Liver (tissue), 9 donors: ENCODE data around the gene CST9. TPM values are rescaled to one million over a fixed set of nuclear protein-coding genes. Genes with fewer than 3 reads are reported as not detected.

Source experiments
- DNase-seq: peaks from one replicate; pipeline ENCODE4 v3.0.0-alpha.2; 2017; ENCODE audit warnings: low spot score
- H3K27ac ChIP-seq, 2 donors: one replicate each; pipeline ENCODE4 v1.7.0; 2013; ENCODE audit warnings: inconsistent platforms in 2 of 2, low read length in 2 of 2, control low read depth in 1 of 2, low read depth in 1 of 2, mild to moderate bottlenecking in 1 of 2
- H3K27me3 ChIP-seq, 4 donors: one replicate each; pipeline versions ENCODE4 v1.6.1 to v1.7.0; 2013; ENCODE audit warnings: low read length in 3 of 4, inconsistent platforms in 1 of 4, mild to moderate bottlenecking in 1 of 4, moderate library complexity in 1 of 4; ENCODE audit not compliant: control insufficient read depth in 4 of 4, insufficient read depth in 4 of 4
- H3K36me3 ChIP-seq, 4 donors: one replicate each; pipeline versions ENCODE4 v1.6.1 to v1.7.0; 2013; ENCODE audit warnings: low read length in 3 of 4, mild to moderate bottlenecking in 3 of 4, low read depth in 1 of 4, moderate library complexity in 1 of 4; ENCODE audit not compliant: control insufficient read depth in 4 of 4, insufficient read depth in 3 of 4
- H3K4me1 ChIP-seq, 4 donors: one replicate each; pipeline versions ENCODE4 v1.6.1 to v1.7.0; 2013; ENCODE audit warnings: low read length in 3 of 4, mild to moderate bottlenecking in 3 of 4, moderate library complexity in 1 of 4; ENCODE audit not compliant: control insufficient read depth in 4 of 4, insufficient read depth in 4 of 4
- H3K4me3 ChIP-seq, 3 donors: one replicate each; pipeline versions ENCODE4 v1.6.1 to v1.7.0; 2013; ENCODE audit warnings: low read length in 3 of 3, control low read depth in 1 of 3, low read depth in 1 of 3, mild to moderate bottlenecking in 1 of 3
- H3K9ac ChIP-seq, 2 donors: one replicate each; pipeline ENCODE4 v1.7.0; 2013; ENCODE audit warnings: low read length in 2 of 2, mild to moderate bottlenecking in 2 of 2, moderate library complexity in 2 of 2, control low read depth in 1 of 2, low read depth in 1 of 2
- H3K9me3 ChIP-seq, 4 donors: one replicate each; pipeline versions ENCODE4 v1.6.1 to v1.7.0; 2013; ENCODE audit warnings: low read length in 3 of 4; ENCODE audit not compliant: control insufficient read depth in 4 of 4
- ATF3 ChIP-seq: IDR thresholded peaks from 2 replicates; pipeline ENCODE4 v1.6.1; 2016; ENCODE audit warnings: antibody characterized with exemption
- CTCF ChIP-seq: fragments of 150-350 bp; IDR thresholded peaks from 2 replicates; pipeline ENCODE4 v1.5.1; 2017; ENCODE audit warnings: improper control_type of control experiment, low read depth, low read length; ENCODE audit not compliant: missing input control
- EGR1 ChIP-seq, 2 donors: IDR thresholded peaks; 2 replicates each; pipeline ENCODE4 v1.6.1; 2016 to 2018; ENCODE audit warnings: antibody characterized with exemption in 2 of 2, low read depth in 2 of 2
- FOXA1 ChIP-seq: IDR thresholded peaks from 2 replicates; pipeline ENCODE4 v1.6.1; 2016; ENCODE audit warnings: antibody characterized with exemption
- FOXA2 ChIP-seq: IDR thresholded peaks from 2 replicates; pipeline ENCODE4 v1.6.1; 2016; ENCODE audit warnings: antibody characterized with exemption
- GABPA ChIP-seq, 2 donors: IDR thresholded peaks in 1 of 2; conservative IDR thresholded peaks in 1 of 2; 2 replicates each; pipeline ENCODE4 v1.6.1; 2016; ENCODE audit warnings: antibody characterized with exemption in 2 of 2, mild to moderate bottlenecking in 1 of 2, moderate library complexity in 1 of 2
- HNF4A ChIP-seq, 2 donors: conservative IDR thresholded peaks; 2 replicates each; pipeline ENCODE4 v1.6.1; 2016; ENCODE audit warnings: antibody characterized with exemption in 2 of 2, mild to moderate bottlenecking in 2 of 2
- HNF4G ChIP-seq: IDR thresholded peaks from 2 replicates; pipeline ENCODE4 v1.6.1; 2016; ENCODE audit warnings: antibody characterized with exemption
- JUND ChIP-seq, 2 donors: IDR thresholded peaks; 2 replicates each; pipeline ENCODE4 v1.6.1; 2016; ENCODE audit warnings: antibody characterized with exemption in 2 of 2
- NR2F2 ChIP-seq: IDR thresholded peaks from 2 replicates; pipeline ENCODE4 v1.6.1; 2016; ENCODE audit warnings: antibody characterized with exemption
- RAD21 ChIP-seq, 2 donors: IDR thresholded peaks; 2 replicates each; pipeline ENCODE4 v1.6.1; 2016; ENCODE audit warnings: antibody characterized with exemption in 2 of 2, mild to moderate bottlenecking in 2 of 2
- REST ChIP-seq: IDR thresholded peaks from 2 replicates; pipeline ENCODE4 v1.6.1; 2016; ENCODE audit warnings: antibody characterized with exemption, mild to moderate bottlenecking
- RXRA ChIP-seq, 2 donors: IDR thresholded peaks; 2 replicates each; pipeline ENCODE4 v1.6.1; 2017 to 2018; ENCODE audit warnings: antibody characterized with exemption in 2 of 2, mild to moderate bottlenecking in 1 of 2
- SP1 ChIP-seq: IDR thresholded peaks from 2 replicates; pipeline ENCODE4 v1.6.1; 2018; ENCODE audit warnings: antibody characterized with exemption, mild to moderate bottlenecking
- TAF1 ChIP-seq: conservative IDR thresholded peaks from 2 replicates; pipeline ENCODE4 v1.6.1; 2016; ENCODE audit warnings: antibody characterized with exemption, mild to moderate bottlenecking
- YY1 ChIP-seq: IDR thresholded peaks from 2 replicates; pipeline ENCODE4 v1.6.1; 2016; ENCODE audit warnings: antibody characterized with exemption, mild to moderate bottlenecking
- ZBTB33 ChIP-seq: IDR thresholded peaks from 2 replicates; pipeline ENCODE4 v1.6.1; 2016; ENCODE audit warnings: antibody characterized with exemption
- WGBS: extraction: QIAGEN DNeasy Blood & Tissue Kit; methylation state at CpG from one replicate; pipeline ENCODE4 v1.1.7; 2013; 5-methylcytosine and 5-hydroxymethylcytosine counted together
- polyA plus RNA-seq, 2 donors: library from polyadenylated mRNA; stranded (reverse) in 1 of 2; unstranded in 1 of 2; fragments of 200-250 nt in 1 of 2; fragments of >200 nt in 1 of 2; fragmentation: Nextera tagmentation in 1 of 2; extraction: Ambion mirVana in 1 of 2; gene quantifications; one replicate each; pipeline versions ENCODE4 v1.2.1 to v1.2.3, GENCODE V29; 2013 to 2015
- total RNA-seq, 2 donors: library from RNA; depleted of rRNA; stranded (reverse); fragments of >200 nt; gene quantifications; one replicate each; pipeline ENCODE4 v1.2.3, GENCODE V29; 2014
- donor health status: healthy.
- donor health status: healthy.
- donor health status: healthy.
- donor health status: healthy.
- donor health status: healthy.

CST9 gene
- total and polyA plus RNA-seq, 4 donors: not detected

- Histone ChIP-seq H3K27me3 (no peaks in the 10 kb centered on the region), H3K36me3 (no peaks in the 10 kb centered on the region), H3K27ac (no peak overlapping the region), H3K4me3 (no peak overlapping the region), H3K9ac (no peak overlapping the region), H3K4me1 (no peaks in the 10 kb centered on the region), H3K9me3 (no peaks in the 10 kb centered on the region)
- WGBS: 82% methylated on average over 2 of the region's 2 CpGs
- DNase-seq: no peak
- TF ChIP-seq TAF1: no peak
- no peak for TF ChIP-seq RAD21 (IDR thresholded peaks at IDR 0.05)
- no peak for TF ChIP-seq JUND (IDR thresholded peaks at IDR 0.05)
- TF ChIP-seq ATF3: no peak
- TF ChIP-seq HNF4A (conservative IDR thresholded peaks at IDR 0.05): no peak
- no peak for TF ChIP-seq YY1
- no peak for TF ChIP-seq NR2F2
- TF ChIP-seq EGR1 (IDR thresholded peaks at IDR 0.05; ENCODE audit: low read depth in 2 of 2): no peak
- TF ChIP-seq FOXA1: no peak
- TF ChIP-seq FOXA2: no peak
- TF ChIP-seq GABPA (IDR thresholded peaks at IDR 0.05 in 1 of 2, conservative IDR thresholded peaks at IDR 0.05 in 1 of 2): no peak
- TF ChIP-seq SP1: no peak
Measured at GRCh38 chr20:23612396-23612795, 6.7 kb upstream of the CST9 start.

- H3K36me3 ChIP-seq: no peaks in the 10 kb centered on the region
- no peak for TF ChIP-seq YY1
- no peak for TF ChIP-seq JUND (IDR thresholded peaks at IDR 0.05)
- no peak for TF ChIP-seq FOXA2
- TF ChIP-seq ZBTB33: no peak
- H3K27ac ChIP-seq: no peak overlapping the region
- no peak overlapping the region for H3K9ac ChIP-seq
- no peak for DNase-seq
- no peak overlapping the region for H3K4me3 ChIP-seq
- no peaks in the 10 kb centered on the region for H3K9me3 ChIP-seq
- no peaks in the 10 kb centered on the region for H3K4me1 ChIP-seq
- WGBS: 89% methylated on average over 5 of the region's 5 CpGs
- peaks cover 0 to 3% (median 0%) of the 10 kb centered on the region in 4 donors for H3K27me3 ChIP-seq
Measured at GRCh38 chr20:23609486-23610109, 3.9 kb upstream of the CST9 start.

- WGBS: 83% methylated on average over 18 of the region's 18 CpGs
- no peak overlapping the region for H3K27ac ChIP-seq
- DNase-seq: no peak
- H3K4me1 ChIP-seq: no peaks in the 10 kb centered on the region
- no peaks in the 10 kb centered on the region for H3K36me3 ChIP-seq
- H3K9ac ChIP-seq: no peak overlapping the region
- H3K4me3 ChIP-seq: no peak overlapping the region
- H3K9me3 ChIP-seq: no peaks in the 10 kb centered on the region
- peaks cover 0 to 3% (median 0%) of the 10 kb centered on the region in 4 donors for H3K27me3 ChIP-seq
- no peak for TF ChIP-seq CTCF
- TF ChIP-seq YY1: no peak
- no peak for TF ChIP-seq SP1
- no peak for TF ChIP-seq RXRA (IDR thresholded peaks at IDR 0.05)
- no peak for TF ChIP-seq GABPA (IDR thresholded peaks at IDR 0.05 in 1 of 2, conservative IDR thresholded peaks at IDR 0.05 in 1 of 2)
- TF ChIP-seq HNF4G: no peak
- TF ChIP-seq REST: no peak
- no peak for TF ChIP-seq HNF4A (conservative IDR thresholded peaks at IDR 0.05)
- TF ChIP-seq FOXA2: no peak
- no peak for TF ChIP-seq TAF1
- no peak for TF ChIP-seq RAD21 (IDR thresholded peaks at IDR 0.05)
- TF ChIP-seq ATF3: no peak
Measured at GRCh38 chr20:23608251-23608846, 2.6 kb upstream of the CST9 start.
